Erythroblast (primary cell): ENCODE measurements around the gene FAM24A.

Experiments
- GATA1 ChIP-seq: IDR thresholded peaks from 2 replicates; pipeline ENCODE4 v1.6.1; 2011; ENCODE audit warnings: low read depth, mild to moderate bottlenecking, control low read depth, low read length, moderate library complexity
- POLR2A ChIP-seq: IDR thresholded peaks from 2 replicates; pipeline ENCODE4 v1.6.1; 2011; ENCODE audit warnings: mild to moderate bottlenecking, low read length

GRCh38 chr10:122879339-122880273 lies 30.8 kb upstream of the FAM24A start, which contains the start of gene FAM24B:
- TF ChIP-seq POLR2A (peak; percentile 89), GATA1 (no peak)
